ENCODE measurements around the gene CEP170B.
"Not testable (repeated sequence)": the region's sequence is repeated elsewhere in the genome, so short reads cannot be mapped to it uniquely, and the experiment has no call there.

Gene CEP170B

DNA sequence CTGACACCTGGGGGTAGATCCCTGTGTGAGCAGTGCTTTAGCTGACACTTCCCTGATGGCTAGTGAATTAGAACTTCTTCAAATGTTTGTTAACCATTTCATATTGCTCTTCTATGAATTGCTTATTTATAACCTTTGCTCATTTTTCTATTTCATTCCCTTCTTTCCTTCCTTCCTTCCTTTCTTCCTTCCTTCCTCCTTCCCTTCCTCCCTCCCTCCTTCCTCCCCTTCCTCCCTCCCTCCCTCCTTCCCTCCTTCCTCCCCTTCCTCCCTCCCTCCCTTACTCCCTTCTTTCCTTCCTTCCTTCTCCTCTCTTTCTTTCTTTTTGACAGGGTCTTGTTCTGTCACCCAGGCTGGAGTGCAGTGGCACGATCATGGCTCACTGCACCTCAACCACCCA, 23.3 kb upstream of the CEP170B start:
- intact Hi-C loops (cut with DNase I), result no loop called here
- no peak for DNase-seq

- DNase-seq, result peak in 2 of 42 donors; percentile 14 to 26
- intact Hi-C loops (cut with DNase I), result no loop called here
Measured at GRCh38 chr14:104843006-104843405, 22.1 kb upstream of the CEP170B start.

- DNase-seq, result peak in 38 of 42 donors; percentile 24 to 85 (median 68)
- intact Hi-C loops (cut with DNase I), result no loop called here
Measured at GRCh38 chr14:104843442-104844305, 21.4 kb upstream of the CEP170B start.

DNA sequence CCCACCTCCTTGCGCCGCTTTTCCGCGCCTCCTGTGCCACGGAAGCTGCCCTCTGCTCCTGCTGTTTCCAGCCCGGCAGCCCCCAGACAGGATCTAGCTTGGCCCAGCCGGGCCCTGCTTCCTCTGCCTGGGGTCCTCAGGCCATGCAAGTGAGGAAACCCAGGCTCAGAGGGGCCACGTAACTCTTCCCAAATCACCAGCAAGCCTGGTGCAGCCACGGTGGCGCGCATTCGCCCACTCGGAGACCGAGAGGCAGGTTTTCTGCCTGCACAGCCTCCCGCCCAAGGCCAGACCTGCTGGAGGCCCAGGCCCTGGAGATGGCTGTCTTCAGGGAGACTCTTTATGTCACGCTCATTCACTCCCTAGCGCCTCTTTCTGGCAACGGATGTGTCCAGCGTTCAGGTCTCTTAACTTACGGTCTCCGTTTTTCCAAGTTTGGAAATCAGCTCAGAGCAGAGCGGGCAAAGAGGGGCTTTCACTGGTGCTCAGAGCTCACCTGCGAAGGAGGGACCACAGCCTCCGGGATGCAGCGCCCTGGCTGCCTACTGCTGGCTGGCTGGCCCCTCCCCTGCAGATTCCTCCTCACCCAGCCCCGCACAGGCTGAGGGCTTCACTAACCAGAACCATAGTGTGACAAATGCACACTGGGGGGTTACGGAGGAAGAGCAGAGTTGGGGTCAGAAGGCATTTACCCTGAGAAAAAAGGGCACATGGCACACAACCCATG, 20.6 kb upstream of the CEP170B start:
- DNase-seq, result peak in 14 of 42 donors; percentile 13 to 70 (median 40)
- intact Hi-C loops (cut with DNase I), result no loop called here

- intact Hi-C loops (cut with DNase I), result no loop called here
- DNase-seq, result peak in 1 of 42 donors; percentile 10
Measured at GRCh38 chr14:104845033-104845666, 19.9 kb upstream of the CEP170B start.

DNA sequence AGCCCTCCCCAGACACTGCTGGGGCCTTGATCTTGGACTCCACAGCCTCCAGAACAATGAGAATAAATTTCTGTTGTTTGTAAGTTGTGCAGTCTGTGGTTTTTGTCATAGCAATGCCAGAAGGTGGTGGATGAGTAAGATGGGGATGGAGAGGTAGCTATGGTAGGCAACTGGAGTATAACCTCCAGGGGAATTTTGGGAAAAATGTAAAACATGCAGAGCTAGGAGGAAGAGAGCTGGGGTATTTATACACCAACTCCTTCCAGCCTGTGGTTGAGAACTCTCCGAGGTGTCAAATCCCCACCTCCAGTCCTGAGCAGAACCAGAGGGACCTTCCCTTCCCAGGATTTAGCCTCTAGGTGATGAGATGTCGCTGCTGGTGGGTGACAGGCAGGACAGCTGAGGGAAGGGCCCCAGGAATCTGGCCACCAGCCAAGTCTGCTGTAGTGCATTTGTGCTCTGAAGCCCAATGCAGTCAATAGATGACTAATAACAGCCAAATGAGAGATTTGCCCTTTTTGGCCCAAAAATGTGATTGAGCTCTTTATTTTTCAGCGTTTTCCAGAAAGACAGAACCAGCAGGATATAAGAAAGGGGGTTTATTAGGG, 19.1 kb upstream of the CEP170B start:
- DNase-seq, result peak in 1 of 42 donors; percentile 10
- intact Hi-C loops (cut with DNase I), result no loop called here

DNA sequence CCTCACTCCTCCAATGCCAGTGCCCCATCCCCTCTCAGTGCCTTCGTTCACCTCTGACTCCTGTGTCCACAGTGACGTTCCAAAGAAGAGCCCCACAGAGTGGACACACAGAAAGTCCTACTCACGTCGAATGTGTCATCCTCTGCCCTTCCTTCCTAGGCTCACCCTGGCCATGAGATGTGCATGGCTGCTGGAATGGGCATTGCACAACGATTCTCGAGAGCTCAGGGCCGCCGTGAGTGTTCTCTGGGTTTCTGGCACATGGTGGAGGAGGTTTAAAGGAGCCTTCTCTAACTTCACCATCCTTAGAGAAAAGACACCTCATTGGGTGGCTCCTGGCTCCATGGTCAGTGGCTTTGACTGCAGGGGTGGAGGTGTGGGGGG, 12.8 kb upstream of the CEP170B start:
- intact Hi-C loops (cut with DNase I), result no loop called here
- DNase-seq, result no peak

GRCh38 chr14:104855532-104856090, 9.5 kb upstream of the CEP170B start:
- DNase-seq, result peak in 1 of 42 donors; percentile 7
- intact Hi-C loops (cut with DNase I), result no loop called here

GRCh38 chr14:104856157-104856868, 8.8 kb upstream of the CEP170B start:
- DNase-seq, result peak in 3 of 42 donors; percentile 15 to 31 (median 28)
- intact Hi-C loops (cut with DNase I), result no loop called here

GRCh38 chr14:104856869-104857860, 7.9 kb upstream of the CEP170B start:
- peak in 36 of 42 donors; percentile 32 to 85 (median 68) for DNase-seq
- intact Hi-C loops (cut with DNase I), result no loop called here

- intact Hi-C loops (cut with DNase I), result not testable (repeated sequence)
- DNase-seq, result peak in 3 of 42 donors; percentile 13 to 28 (median 20)
Measured at GRCh38 chr14:104857931-104858330, 7.1 kb upstream of the CEP170B start.

DNA sequence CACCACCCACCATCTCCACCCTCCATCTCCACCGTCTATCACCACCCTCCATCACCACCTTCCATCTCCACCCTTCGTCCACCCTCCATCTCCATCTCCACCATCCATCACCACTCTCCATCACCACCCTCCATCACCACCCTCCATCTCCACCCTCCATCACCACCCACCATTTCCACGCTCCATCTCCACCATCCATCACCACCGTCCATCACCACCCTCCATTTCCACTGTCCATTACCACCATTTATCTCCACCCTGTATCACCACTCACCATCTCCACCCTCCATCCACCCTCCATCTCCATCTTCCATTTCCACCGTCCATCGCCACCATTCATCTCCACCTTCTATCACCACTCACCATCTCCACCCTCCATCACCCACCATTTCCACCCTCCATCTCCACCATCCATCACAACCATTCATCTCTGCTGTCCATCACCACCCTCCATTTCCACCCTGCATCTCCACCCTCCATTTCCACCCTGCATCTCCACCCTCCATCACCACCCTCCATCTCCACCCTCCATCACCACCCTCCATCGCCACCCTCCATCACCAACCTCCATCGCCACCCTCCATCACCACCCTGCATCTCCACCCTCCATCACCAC, 6.1 kb upstream of the CEP170B start:
- peak in 1 of 42 donors; percentile 13 for DNase-seq
- intact Hi-C loops (cut with DNase I), result no loop called here

GRCh38 chr14:104859900-104860299, 5.2 kb upstream of the CEP170B start:
- intact Hi-C loops (cut with DNase I), result no loop called here
- no peak for DNase-seq

GRCh38 chr14:104860414-104860813, 4.7 kb upstream of the CEP170B start:
- intact Hi-C loops (cut with DNase I), result no loop called here
- no peak for DNase-seq

- intact Hi-C loops (cut with DNase I), result no loop called here
- DNase-seq, result peak in 2 of 42 donors; percentile 12 to 20
Measured at GRCh38 chr14:104863131-104863862, 1.8 kb upstream of the CEP170B start.

DNA sequence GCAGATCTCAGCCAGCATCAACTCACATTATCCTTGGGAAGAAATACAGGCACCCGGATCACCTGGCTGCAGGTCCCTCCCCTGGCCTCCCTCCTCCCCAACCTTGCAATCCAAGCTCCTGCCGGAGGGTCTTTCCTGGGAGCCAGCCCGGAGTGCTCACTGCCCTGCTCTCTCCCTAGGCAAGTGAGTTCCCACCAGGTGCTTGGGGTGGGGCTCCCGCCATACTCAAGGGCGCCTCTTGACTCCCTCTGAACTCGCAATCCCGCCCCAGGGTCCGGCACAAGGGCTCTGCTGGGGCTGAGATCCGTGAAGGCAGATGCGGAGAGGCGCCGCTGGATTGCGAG, 1.2 kb upstream of the CEP170B start:
- intact Hi-C loops (cut with DNase I), result no loop called here
- DNase-seq, result peak in 2 of 42 donors; percentile 17

Measured in head of caudate nucleus (tissue), 42 donors.